ENCODE data around the gene CHAC1. TPM values are rescaled to one million over a fixed set of nuclear protein-coding genes. Genes with fewer than 3 reads are reported as not detected.
"Not testable (repeated sequence)": the region's sequence is repeated elsewhere in the genome, so short reads cannot be mapped to it uniquely, and the experiment has no call there.

CHAC1 gene
- total RNA-seq, 1 experiment from 2014 or later: 28.0 TPM

DNA sequence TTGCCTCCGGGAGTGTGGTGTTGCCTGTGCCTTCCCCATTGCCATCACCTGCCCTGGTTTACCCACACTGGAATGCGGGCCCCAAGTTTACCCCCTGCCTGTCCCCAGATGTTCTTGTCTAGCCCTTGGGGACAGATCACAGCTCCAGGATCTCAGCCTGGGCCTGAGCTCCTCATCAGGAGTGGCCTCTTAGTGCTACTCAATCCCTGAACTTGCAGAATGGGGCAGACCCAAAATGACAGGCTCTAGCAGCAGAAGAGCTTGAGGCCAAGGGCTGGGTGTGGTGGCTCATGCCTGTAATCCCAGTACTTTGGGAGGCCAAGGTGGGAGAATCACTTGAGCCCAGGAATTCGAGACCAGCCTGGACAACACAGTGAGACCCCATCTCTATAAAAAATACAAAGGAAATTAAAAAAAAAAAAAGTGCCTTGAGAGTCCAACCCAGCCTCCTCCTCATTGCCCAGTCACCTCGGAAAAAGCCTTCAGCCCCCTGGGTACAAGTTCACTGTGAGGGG is 3.8 kb downstream of the CHAC1 start:
- DNase-seq (ENCODE audit: low spot score): no peak

DNA sequence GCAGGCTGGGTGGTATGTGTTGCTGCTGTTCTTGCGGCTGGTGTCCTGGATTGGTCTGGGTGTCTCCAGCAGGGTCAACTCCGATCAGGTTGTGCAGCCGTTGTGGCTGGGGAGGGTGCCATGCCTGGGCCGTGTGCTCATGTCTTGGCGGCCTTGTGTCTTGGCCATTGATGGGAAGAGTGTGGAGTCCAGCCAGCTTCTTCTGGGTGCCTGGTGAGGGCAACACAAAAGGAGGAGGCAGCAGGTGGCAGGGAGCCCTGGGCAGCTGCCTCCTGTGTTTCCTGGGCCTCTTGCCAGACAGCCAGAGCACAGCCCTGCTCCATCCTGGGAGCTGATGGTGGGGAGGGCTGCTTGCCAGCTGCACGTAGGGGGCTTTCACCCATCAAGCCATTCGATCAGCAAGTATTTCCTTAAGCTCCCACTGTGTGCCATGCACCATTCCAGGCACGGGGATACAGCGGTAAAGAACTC is 4.3 kb downstream of the CHAC1 start:
- DNase-seq (ENCODE audit: low spot score): no peak

DNA sequence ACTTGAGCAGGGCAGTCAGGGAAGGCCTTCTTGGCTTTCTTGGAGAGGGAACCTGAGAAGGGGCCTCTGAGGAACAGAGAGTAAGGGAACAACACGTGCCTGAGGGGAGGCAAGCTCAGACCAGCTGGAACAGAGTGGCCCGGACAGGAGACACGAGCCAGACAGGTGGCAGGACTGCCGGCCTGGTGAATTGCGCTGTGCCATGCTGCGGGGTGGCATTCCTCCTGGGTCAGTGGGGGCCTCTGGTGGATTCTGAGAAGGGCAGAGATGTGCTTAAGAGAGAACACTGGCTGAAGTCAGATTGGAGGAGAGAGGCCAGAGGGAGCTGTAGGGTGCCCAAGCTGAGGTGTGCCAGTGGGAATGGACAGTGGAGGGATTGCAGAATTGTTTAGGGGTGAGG is 4.9 kb downstream of the CHAC1 start:
- no peak for DNase-seq (ENCODE audit: low spot score)

DNA sequence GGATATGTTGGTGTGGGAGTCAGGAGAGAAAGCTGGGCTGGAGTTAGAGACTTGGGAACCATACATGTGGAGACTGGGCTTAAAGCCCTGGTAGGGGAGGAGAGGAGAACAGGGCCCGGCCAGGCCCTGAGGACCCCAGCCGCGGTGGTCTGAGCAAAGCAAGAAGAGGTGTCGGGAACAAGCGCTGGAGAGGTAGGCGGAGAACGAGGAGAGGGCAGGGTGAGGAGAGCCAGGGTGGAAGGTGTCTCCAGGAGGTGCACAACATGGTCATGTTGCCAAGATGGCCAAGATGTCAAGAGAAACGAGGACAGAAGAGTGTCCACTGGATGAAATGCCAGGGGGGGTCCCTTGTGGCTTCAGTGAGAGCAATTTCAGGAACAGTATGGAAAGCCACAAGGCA is 5.5 kb downstream of the CHAC1 start:
- no peak for DNase-seq (ENCODE audit: low spot score)

DNA sequence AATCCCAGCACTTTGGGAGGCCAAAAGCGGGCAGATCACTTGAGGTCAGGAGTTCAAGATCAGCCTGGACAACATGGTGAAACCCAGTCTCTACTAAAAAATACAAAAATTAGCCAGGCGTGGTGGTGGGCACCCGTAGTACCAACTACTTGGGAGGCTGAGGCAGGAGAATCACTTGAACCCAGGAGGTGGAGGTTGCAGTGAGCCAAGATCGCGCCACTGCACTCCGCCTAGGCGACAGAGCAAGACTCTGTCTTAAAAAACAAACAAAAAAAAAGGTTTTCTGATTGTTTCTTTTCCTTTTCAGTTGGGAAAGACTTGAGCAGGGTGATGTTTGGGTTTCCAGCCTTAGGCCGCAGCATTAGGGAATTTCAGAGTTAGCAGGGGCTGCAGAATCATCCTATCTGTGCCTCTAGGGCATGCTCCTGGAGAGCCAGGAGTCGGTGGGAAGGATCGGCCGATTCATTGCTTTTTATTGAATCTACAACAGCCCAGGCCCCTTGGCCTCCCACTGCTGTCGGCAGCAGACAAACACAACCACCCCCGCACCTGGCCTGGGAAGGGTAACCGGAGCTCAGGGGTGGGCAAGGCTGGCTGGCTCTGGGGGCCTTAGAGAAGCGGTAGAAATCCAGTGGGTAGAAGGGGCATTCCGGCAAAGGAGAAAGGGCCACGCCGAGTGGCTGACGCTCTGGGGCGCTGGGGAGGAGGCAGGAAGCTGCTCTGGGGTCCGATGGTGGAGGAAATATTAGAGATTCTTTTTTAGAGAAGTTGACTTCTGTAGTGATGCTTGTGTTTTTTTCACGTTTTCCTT is 6.3 kb downstream of the CHAC1 start:
- no peak for DNase-seq (ENCODE audit: low spot score)

DNA sequence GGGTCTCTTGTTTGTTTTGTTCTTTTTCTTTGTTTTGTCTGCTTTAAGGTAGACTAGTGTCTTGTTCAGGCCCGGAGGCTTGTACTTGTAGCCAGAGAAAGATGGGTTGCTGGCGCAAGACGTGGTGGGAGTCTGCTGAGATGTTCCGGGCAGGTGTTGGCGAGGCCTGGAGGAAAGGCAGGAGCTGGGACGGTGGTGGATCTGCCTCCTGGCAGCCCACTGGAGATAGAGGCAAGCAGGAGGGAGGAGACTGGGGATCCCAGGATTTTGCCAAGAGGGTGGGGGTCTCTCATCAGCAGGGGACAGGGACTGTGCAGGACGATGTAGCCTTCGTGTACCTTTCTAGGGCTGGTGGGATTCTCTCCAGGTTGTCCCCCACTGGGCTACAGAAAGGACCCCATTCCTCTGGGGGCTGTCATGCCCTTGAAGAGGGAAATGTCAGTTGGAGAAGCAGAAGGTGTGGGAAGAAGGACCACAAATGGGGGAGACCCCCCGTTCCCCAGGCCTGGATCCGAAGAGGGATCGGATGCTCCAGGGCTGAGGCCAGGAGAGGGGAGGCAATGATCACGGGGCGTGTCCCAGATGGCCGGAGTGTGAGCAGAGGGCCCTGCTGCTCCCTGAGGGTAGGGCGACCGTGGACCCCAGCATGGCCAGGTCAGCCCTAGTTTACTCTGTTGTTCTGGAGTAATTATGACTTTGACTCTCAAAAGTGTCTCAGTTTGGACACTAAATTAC is 7.0 kb downstream of the CHAC1 start:
- DNase-seq (ENCODE audit: low spot score): no peak

DNA sequence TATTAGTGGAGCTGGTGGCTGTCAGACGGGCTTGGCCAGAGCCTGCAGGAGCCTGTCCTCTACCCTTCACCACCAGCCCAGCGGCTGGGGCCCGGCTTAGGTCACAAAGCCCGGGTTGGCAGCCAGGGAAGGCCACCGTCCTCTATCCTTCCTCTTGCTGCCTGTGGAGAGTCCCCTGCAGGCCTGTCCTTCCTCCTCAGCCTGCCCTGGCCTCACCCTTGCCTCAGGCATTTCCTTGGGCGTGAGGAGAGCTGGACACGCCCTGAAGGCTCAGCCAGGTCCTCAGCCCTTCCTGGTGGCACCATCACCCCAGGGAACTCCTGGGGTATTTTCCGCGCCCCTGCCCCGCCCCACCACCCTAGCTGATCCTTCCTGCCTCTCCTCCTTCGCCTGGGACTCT is 7.7 kb downstream of the CHAC1 start:
- no peak for DNase-seq (ENCODE audit: low spot score)

DNA sequence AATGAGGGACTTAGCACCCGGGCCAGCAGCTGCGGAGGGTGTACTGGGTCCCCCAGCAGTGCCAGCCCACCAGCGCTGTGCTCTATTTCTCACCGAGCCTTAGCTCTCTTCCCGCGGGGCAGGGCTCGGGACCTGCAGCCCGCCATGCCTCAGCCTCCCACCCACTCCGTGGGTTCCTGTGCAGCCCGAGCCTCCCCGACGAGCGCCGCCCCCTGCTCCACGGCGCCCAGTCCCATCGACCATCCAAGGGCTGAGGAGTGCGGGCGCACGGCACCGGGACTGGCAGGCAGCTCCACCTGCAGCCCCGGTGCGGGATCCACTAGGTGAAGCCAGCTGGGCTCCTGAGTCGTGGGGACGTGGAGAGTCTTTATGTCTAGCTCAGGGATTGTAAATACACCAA is 8.5 kb downstream of the CHAC1 start:
- not testable (repeated sequence) for DNase-seq (ENCODE audit: low spot score)

DNA sequence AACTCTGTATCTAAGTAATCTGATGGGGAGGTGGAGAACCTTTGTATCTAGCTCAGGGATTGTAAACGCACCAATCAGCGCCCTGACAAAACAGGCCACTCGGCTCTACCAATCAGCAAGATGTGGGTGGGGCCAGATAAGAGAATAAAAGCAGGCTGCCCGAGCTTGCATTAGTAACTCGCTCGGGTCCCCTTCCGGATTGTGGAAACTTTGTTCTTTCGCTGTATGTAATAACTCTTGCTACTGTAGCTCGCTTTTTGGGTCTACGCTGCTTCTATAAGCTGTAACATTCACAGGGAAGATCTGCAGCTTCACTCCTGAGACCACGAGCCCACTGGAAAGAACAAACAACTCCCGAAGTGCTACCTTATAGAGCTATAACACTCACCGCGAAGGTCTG is 9.0 kb downstream of the CHAC1 start:
- not testable (repeated sequence) for DNase-seq (ENCODE audit: low spot score)

DNA sequence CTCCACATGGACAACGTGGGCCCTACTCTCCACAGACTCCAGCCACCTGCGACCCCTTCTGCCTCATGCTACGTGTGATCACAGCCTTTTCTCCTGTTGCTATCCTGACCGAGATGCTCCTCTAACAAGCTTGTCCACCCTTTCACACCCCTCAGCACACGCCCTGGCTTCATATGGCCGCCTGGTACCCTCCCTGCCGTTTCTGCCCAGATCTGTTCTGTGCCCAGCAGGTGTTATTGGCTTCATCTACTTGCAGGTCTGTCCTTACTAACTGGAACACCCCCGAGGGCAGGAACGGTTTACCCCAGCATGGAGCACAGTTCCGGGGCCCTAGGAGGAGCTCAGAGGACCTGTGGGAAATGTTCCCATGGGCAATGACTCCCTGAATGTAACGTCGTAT is 9.9 kb downstream of the CHAC1 start:
- no peak for DNase-seq (ENCODE audit: low spot score)

DNA sequence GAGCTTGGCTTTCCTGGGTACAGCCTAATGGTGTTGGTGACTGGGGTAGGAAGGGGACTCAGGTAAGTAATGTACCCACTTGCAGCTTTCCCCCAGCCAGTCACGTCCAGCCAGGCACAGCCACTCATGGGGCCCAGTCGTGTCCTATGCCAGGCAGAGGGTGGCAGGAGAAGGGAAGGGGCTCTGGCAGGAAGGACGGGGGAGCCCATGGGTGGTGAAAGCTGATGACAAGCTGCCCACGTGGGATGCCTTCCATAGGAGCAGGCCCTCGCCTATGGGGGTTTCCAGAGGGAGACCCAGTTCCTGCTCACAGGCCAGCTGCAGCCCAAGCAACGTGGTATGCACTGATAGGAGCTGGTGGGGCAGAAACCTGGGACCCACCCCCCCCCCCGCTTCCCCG is 10.7 kb downstream of the CHAC1 start:
- DNase-seq (ENCODE audit: low spot score): no peak

DNA sequence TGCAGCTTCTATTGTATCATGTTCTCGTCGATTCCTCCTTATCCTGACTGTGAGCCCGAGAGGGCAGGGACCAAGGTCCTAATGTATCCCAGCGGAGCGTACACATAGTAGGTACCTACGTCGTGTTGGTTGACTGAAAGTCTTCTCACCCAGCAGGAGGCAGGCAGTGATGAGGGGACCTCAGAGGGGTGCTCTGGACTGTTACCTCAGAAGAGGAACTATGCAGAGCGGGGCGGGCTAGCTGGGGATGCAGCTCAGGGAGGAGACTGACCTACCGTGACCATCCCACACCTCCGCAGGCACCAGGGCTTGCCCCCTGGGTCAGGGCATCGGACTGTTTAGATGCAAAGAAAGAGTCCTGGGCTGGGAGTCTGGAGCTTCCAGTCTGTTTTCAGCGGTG is 11.4 kb downstream of the CHAC1 start:
- DNase-seq (ENCODE audit: low spot score): no peak

DNA sequence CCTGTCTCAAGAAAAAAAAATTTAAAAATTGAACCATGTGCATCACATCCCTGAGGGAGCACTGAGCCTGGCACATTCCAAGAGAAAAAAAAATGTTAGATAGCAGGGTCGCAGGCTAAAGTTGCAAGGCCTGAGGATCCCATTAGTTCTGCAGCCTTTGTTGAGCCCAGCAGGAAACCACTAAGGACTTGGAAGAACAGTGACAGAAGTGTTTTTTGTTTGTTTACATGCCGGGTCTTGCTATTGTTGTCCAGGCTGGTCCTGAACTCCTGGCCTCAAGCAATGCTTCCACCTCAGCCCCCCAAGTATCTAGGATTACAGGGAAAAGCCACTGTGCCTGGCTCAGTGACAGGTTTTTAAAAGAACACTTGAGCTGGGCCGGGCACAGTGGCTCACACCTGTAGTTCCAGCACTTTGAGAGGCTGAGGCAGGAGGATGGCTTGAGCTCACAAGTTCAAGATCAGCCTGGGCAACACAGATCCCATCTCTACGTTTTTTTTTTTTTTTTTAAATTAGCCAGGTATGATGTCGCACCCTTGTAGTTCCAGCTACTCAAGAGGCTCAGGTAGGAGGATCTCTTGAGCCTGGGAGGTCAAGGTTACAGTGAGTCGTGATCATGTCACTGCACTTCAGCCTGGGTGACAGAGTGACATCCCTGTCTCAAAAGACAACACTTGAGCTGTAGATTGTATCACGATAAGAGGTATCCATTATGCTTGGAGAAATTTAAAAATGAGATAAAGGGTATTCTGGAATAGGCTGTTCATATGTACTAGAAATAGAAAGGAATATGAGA is 15.2 kb downstream of the CHAC1 start:
- no peak for DNase-seq (ENCODE audit: low spot score)

DNA sequence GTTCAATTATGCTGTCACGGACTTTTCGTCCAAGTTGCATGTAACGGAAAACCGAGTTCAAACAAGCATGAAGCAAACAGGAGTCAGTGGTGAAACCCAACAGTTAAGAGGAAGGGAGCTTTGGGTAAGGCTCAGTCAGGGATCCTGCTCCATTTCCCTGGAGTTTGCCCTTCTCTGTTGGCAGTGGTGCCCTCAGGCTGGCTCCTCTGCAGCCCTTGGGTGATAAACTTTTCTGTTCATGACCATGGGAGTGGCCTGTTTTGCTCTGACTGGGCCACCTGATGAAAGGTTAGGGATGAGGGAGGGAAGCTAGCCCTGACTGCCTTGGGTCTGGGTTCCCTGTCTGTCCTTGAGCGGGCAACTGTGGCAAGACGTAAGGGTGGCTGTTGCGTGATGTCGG is 16.1 kb downstream of the CHAC1 start:
- no peak for DNase-seq (ENCODE audit: low spot score)

DNA sequence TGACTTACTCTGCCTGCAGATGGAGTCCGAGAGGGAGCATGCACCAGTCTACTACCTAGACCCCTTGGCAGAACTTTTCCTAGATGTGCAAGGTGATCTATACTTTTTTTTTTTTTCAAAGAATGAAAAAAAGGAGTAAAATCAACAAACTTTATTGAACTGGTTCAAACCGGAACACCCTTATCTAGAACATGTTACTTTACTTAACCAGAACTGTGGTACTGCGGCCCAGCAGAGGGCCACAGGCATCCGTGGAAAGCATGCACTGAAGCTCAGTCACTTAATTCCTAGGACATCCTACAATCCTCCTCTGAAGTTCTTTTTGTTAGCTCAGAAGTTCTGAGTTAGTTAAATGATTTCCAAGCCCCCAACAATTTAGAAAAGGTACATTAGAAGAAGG is 21.6 kb downstream of the CHAC1 start:
- DNase-seq (ENCODE audit: low spot score): no peak

DNA sequence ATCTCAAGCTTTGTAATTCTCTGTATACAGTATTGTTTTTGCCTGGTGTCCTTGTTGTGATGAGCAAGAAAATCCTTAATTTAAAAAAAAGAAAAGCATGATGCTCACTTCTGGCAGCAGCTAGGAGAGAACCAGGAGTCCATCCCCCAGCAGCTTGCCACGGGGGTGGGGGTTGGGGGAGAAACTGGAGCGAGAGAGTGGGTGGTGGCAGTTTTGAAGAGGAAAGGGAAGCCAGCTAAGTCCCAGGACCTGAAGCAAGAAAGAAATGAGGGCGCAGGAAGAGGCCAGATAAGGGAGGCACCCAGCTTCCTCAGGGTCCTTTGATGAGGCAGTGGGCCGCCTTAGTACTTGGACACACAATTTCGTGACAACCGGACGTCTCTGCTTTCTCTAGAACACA is 23.5 kb downstream of the CHAC1 start:
- DNase-seq (ENCODE audit: low spot score): no peak

DNA sequence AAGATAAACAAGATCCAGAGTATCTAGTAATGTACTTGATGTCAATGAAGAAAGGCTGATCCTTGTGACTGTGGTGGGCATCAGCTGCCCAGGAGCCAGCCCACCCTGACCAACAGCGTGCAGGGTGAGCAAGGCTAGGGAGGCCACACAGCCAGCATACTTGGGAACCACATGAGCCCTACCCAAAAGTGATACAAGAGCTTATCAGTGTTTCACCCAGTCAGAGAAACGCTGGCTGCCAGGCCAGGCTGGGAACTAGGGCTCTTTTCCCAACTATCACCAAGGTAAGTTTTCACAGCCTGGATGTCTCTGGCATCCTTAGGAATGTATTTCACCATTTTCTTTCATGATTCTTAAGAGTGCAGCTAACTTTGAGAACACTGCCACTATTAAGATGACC is 24.9 kb downstream of the CHAC1 start:
- DNase-seq (ENCODE audit: low spot score): no peak

DNA sequence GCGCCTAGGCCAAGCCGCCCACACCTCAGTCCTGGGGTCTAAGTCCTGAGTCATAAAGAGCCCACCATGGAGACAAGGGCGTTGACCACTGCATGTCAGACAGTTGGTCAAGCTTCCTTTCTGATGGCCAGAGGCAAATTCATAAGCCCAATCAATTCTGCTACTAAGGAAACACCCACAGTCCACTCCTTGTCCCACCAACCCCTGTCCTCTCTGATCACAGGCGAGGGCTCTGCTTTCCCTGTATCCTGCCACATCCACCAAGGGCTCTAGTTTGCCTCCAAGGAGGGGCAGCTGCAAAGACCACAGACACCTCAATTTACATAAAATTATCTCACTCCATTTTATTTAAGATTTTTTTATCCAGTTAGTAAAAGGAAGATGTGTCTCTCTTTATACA is 25.3 kb downstream of the CHAC1 start:
- no peak for DNase-seq (ENCODE audit: low spot score)

DNA sequence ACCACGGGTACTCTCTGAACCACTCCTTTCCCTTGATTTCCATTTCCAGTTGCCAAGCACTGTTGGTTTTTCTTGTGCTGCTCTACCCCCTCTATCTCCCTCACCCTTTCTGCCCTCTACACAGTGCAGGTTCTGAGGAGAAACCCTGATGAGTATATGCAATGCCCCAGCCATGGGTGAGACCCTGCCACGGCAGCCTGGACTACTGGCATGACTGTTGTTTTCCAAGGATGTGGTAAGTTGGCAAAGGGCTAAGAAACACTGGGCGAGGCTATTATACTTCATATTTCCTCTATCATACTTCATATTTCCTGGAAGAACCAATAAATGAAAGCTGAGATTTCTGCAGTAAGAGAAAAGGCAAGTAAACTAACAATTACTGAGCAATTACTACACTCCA is 27.9 kb downstream of the CHAC1 start:
- DNase-seq (ENCODE audit: low spot score): no peak

DNA sequence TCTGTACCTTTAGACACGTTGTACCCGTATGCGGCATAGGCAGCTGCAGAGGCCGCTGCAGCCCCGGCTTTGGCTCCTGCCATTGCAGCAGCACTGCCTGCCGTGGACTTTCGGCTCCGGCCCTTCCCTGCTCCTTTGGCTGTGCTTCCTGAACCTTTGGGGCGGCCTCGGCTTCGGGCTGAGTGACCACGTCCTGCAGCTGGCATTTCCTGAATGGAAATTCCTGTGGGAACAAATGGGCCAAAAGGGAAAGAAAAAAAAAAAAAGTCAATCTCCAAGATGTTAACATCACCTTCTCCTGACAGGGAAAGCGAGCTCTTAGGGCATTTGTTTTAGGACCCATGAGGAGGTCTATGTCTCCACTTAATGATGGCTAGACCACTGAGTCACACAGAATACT is 29.6 kb downstream of the CHAC1 start:
- DNase-seq (ENCODE audit: low spot score): no peak

DNA sequence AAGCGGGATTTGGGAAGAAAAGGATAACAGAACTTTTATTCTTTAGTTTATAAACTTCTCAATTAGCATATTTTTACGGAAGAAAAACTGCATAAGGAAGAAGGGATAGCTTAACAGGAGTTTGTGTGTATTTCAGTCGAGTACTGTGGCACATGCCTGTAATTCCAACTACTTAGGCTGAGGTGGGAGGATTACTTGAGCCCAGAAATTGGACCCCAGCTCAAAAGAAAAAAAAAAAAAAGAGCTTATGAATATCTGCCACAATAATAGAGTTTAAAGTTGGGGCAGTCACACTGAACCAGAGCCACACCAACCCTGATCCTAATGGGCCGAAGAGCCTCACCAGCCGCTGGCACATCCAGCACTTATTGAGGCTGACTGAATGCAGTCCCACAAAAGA is 31.1 kb downstream of the CHAC1 start:
- no peak for DNase-seq (ENCODE audit: low spot score)

DNA sequence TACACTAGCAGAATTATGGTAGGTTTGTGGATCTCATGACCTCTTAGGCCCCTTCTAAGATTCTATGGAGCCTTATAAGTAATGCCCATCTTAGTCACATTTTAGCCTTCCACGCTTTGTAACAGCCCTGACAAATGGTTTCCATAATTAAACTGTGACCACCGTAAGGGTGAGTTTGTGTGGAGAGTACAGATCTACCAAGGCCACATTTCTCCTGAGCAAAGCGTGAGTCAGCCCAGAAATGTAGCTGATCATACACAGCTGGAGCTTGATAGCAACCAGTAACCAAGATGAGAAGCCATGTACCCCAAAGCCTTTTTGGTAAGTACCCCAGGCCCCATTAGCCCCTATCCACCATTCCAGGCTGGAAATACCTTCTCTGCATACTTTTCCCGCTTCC is 31.7 kb downstream of the CHAC1 start:
- no peak for DNase-seq (ENCODE audit: low spot score)
